Gastrocnemius medialis (tissue), 4 donors: ENCODE measurements around the gene POLR3A.

Experiments used
- POLR2A ChIP-seq, 2 donors: fragments of 450-650 bp; IDR thresholded peaks; one replicate each; pipeline ENCODE4 v1.6.1; 2017; ENCODE audit warnings: antibody characterized with exemption in 2 of 2, mild to moderate bottlenecking in 2 of 2, moderate library complexity in 2 of 2
- TF ChIP-seq, protein P1 (sequence below), 5 experiments: fragments of 450-650 bp in 3 of 5; fragments of 200-600 bp in 2 of 5; sonication (generic) in 2 of 5; IDR thresholded peaks in 4 of 5; conservative IDR thresholded peaks in 1 of 5; 1 replicate in 4 of 5; 2 replicates in 1 of 5; pipeline ENCODE4 v1.5.1; 2016 to 2019; ENCODE audit warnings: antibody characterized with exemption in 5 of 5, mild to moderate bottlenecking in 3 of 5, moderate library complexity in 3 of 5

DNA sequence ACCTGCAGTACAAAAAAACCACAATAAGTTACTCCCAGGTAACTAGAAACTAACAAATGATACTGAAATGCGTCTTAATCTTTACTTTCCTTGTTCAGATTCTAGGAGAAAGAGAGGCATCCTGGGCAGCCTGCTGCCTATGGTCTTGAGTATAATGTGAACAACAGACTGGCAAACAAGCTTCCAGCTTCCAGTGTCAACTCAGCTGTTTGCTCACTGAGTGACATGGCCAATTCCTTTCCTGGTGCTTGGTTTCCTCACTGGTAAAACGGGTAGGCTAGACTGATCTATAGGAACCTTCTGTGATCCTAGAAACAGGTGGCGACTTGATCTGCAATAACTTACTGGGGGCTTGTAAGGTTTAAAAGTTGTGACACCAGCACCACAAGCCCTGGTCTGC, 10.1 kb downstream of the POLR3A start:
- TF ChIP-seq, protein P1, sequence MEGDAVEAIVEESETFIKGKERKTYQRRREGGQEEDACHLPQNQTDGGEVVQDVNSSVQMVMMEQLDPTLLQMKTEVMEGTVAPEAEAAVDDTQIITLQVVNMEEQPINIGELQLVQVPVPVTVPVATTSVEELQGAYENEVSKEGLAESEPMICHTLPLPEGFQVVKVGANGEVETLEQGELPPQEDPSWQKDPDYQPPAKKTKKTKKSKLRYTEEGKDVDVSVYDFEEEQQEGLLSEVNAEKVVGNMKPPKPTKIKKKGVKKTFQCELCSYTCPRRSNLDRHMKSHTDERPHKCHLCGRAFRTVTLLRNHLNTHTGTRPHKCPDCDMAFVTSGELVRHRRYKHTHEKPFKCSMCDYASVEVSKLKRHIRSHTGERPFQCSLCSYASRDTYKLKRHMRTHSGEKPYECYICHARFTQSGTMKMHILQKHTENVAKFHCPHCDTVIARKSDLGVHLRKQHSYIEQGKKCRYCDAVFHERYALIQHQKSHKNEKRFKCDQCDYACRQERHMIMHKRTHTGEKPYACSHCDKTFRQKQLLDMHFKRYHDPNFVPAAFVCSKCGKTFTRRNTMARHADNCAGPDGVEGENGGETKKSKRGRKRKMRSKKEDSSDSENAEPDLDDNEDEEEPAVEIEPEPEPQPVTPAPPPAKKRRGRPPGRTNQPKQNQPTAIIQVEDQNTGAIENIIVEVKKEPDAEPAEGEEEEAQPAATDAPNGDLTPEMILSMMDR (IDR thresholded peaks at IDR 0.05 in 4 of 5, conservative IDR thresholded peaks at IDR 0.05 in 1 of 5), result no peak
- no peak for TF ChIP-seq POLR2A (IDR thresholded peaks at IDR 0.05)
